Left renal pelvis (tissue), 4 donors: Measurements from ENCODE around the gene ZDHHC8. TPM values are rescaled to one million over a fixed set of nuclear protein-coding genes. Genes with fewer than 3 reads are reported as not detected.

Experiments used
- DNase-seq, 4 donors: peaks; one replicate each; pipeline ENCODE4 v3.0.0-alpha.2; 2013; ENCODE audit warnings: low read depth in 4 of 4, low spot score in 3 of 4
- polyA plus RNA-seq, 4 donors: library from polyadenylated mRNA; unstranded; fragments of 120-200 nt; gene quantifications; one replicate each; pipeline ENCODE4 v1.2.1, GENCODE V29; 2013; ENCODE audit not compliant: insufficient read length in 4 of 4

Gene ZDHHC8
- polyA plus RNA-seq, 4 donors: 32.9 to 63.5 (median 43.9) TPM

DNA sequence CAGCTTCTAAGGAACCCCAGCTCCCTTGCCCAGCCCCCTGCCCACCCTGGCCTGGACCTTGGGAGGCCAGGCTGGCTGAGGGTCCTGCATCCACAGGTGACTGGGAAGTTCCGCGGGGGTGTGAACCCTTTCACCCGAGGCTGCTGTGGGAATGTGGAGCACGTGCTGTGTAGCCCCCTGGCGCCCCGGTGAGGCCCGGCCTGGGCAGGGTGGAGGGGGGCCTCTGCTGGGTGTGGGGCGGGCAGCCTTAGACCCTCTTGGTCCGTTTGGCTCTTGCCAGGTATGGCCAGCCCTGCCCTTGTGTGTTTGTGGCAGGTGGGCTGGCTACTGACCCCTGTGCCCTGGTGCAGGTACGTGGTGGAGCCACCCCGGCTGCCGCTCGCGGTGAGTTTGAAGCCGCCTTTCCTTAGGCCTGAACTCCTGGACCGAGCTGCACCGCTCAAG is 8.9 kb downstream of the ZDHHC8 start:
- DNase-seq: no peak

DNA sequence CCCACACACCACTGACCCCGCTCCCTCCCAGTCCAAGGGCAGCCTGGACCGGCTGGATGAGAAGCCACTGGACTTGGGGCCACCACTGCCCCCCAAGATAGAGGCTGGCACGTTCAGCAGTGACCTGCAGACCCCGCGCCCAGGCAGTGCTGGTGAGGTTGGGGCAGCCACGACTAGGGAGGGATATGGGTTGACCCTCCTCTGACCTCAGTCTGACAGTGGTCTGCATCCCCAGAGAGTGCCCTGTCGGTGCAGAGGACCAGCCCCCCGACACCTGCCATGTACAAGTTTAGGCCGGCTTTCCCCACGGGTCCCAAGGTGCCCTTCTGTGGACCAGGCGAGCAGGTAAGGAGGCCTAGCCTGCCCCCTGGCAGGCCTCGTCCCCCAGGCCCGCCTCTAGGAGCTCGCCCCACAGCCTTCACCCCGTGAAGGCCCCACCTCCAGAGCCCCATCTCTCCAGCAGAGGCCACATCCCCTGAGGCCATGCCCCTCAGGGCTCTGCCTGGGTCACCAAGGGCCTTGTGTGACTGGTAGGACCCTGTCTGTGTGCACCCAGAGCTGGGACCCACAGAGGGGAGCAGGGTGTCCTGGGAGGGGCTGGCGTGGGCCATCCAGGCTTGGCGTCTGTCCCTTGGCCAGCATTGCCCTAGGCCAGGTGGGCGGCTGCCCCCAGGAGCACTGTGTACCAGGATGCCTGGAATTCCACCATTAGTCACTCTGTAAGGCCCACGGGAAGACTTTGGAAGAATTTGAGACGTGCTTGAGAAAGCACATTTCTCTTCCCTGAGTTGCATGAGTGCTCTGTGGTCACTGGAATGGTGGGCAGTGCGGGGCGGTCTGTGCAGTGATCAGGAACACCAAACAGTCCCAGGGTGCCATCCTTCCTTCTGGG is 9.8 kb downstream of the ZDHHC8 start:
- no peak for DNase-seq

DNA sequence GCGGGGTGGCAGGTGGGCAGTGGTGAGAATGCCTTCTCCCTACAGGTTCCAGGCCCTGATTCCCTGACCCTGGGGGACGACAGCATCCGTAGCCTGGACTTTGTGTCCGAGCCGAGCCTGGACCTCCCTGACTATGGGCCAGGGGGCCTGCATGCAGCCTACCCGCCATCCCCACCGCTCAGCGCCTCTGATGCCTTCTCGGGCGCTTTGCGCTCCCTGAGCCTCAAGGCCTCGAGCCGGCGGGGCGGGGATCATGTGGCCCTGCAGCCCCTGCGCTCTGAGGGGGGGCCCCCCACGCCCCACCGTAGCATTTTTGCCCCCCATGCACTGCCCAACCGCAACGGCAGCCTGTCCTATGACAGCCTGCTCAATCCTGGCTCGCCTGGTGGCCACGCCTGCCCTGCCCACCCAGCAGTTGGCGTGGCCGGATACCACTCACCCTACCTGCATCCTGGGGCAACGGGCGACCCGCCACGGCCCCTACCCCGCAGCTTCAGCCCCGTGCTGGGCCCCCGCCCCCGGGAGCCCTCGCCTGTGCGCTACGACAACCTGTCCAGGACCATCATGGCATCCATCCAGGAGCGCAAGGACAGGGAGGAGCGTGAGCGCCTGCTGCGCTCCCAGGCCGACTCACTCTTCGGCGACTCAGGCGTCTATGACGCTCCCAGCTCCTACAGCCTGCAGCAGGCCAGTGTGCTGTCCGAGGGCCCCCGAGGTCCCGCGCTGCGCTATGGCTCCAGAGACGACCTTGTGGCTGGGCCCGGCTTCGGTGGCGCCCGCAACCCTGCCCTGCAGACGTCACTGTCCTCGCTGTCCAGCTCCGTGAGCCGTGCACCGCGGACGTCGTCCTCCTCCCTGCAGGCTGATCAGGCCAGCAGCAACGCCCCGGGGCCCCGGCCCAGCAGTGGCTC is 11.4 kb downstream of the ZDHHC8 start:
- no peak for DNase-seq

DNA sequence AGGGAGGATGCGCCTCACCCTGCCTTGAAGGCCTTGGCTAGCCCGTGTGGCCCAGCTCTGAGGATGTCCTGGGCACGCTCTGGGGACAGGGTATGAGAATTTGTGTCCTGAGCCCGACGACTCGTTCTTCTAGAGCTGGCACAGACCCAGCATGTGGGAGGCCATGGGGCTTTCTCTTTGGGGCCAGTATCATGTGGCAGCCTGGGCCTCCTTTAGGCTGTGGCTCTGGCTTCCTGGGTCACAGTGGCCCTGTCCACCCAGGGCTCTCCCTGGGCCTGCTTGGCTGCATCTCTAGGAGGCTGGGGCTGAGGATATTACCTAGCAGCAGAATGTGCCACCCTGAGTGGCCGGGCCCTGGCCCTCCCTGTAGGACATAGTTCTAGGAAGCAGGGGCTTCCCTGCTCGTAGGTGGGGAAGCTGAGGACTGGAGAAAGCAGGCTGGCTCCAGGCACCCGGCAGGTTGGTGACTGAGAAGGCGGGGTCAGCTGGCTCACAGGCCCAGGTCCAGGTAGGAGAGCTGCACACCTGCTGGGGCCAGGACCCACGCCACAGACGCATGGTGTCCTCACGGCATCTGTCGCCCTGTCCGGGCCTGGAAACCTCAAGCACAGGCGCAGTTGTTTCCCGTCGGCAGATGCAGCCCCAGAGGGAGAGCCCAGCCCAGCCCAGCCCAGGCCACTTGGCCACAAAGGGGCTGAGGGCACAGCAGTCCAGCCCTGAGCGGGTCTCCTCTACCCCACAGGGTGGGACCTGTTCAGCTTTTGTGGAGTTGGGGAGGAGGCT is 12.5 kb downstream of the ZDHHC8 start:
- no peak for DNase-seq

DNA sequence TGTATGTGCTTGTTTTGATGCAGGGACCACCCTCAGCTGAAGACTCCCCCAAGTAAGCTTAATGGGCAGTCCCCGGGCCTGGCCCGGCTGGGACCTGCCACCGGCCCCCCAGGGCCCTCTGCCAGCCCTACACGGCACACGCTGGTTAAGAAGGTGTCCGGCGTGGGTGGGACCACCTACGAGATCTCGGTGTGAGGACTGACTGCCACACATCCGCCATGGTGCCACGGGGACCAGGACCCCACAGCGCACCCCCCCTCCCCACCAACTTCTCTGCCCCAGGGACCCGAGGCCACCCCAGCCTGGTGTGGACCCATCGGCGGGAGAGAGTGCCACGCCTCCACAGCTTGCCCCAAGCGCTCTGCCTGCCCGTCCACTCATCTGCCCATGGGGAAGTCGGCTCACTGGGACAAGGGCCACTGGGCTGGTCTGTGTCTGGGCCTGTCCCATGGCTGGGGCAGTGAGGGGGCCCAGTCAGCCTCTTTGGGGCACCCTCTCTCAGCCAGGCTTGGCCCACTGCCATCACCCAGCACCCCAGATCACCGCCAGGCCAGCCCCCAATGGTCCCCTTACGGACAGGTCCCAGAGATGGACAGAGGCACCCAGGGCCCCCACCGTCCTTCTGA is 13.7 kb downstream of the ZDHHC8 start:
- no peak for DNase-seq

DNA sequence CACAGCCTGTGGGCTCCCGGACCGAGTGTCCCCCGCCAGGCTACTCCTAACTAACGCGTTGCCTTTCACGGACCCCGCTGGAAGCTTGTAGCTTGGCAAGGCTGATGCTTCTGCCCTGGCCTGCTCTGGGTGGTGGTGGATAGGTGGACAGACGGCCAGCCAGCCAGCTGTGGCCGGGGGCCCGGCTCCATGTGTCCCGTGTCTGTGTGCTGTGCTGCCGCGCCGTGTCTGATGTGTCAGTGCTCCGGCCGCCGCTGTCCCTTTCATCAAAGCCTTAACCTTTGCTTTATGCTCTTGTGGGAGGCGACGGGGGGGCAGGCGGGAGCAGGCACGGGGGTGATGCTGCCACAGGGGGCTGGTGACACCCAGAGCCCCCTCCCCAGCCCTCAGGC is 14.2 kb downstream of the ZDHHC8 start:
- DNase-seq: no peak

DNA sequence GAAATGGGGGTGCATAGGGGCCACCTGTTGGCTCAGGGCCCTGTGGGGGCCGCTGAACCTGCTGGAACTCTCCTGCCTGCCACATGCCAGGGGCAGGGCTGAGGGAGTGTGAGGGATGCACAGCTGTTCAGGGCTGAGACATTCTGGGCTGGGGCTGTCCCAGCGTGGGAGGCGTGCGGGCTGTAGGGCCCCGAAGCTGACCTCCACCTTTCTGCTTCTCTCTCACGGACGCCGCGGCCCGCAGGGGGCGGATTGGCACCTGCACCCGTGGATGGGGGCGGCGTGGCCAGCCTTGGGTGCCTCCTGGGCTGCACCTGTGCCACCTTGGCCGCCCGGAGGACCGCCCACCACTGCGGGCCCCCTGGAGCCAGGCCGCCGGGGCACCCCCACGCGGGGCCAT is 15.2 kb downstream of the ZDHHC8 start:
- DNase-seq: no peak

DNA sequence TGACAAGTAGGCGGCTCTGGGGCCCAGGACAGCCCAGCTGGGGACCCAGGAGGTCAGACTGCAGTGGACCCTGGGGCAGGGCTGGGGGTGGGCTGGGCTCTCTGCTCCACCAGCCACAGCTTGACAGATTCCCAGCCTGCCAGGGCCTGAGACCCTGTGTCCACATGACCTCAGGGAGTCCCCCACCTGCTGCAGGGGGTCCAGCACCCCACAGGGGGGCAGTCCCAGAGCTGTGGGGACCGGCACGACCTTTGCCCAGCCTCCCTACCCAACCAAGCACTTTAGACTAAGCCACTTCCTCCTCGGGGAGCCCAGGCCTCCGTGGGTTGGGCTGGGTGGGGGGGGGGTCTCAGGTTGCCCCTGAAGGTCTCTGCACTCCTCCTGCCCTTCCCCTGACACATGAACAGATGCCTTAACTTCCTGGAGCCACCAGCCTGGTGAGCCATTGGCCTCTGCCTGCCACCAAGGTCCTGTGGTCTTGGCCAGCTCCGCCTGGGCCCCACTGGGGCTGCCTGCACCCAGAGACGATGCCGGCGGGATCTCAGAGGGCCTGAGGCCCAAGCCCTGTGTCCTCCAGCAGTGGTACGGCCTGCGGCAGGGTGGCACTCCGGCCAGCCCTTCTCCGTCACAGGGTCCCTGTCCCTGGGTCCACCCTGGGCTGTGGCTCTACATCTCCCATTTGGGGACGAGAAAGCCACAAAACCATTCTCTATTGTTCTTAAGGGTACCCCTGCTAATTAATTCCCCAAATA is 15.8 kb downstream of the ZDHHC8 start:
- no peak for DNase-seq

DNA sequence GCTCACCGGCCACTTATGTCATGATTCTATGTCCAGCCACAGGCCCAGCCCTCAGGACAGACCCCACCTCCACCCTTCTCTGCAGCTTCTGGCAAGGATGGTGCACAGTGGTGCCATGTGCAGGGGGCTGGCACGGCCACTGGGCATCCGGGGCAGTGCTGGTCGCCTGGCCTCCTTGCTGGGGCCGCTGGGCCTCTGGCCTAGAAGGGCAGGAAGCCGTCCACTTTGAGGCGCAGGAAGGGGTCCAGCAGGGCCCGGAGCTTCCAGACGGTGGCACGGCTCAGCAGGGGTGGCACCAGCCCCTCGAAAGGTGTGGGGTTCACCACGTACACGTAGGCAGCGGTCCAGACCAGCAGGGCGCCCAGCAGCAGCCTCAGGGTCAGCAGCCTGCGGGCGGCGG is 16.8 kb downstream of the ZDHHC8 start:
- DNase-seq: no peak

DNA sequence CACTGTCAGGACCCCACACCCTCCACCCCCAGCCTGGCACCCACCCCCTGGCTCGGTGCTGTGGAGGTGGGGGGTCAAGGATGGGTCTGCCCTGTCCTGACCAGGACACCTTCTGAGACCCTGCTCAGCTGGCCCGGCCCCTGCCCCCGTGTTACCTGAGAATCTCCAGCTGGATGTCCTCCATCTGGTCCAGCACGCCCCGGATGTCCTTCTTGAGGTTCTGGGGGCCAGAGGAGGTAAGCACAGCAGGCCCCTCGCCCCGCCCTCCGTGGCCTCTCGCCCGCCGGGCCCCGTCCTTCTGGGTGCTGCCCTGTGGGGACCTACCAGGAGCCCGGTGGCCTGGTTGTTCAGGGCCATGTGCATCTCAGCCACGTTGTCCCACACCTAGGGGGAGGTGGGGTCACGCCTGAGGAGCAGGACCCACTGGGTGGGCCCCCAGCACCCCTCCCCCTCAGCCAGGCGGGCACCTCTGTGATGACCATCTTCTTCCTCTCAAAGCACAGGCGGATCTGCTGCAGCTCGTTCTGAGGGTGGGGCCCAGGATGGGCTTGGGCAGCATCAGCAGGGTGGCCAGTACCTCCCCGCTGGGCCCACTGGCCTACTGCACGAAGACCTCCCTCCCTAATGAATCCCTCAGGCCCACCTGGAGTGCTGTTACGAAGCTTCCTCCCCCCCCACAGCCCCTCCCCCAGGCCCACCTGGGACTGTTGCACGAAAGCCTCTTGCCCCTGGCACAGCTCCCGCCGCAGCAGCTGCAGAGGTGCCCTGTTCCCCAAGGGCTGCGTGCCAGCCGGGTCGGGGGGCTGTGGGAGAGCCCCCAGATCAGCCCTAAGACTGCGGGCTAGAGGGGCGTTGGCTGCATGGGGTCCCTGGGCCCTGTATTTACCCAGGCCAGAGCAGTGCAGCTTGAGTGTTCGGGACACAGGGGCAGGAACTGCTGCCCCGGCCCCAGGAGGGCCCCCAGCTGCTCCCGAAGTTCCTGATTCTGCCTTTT is 17.9 kb downstream of the ZDHHC8 start:
- no peak for DNase-seq

DNA sequence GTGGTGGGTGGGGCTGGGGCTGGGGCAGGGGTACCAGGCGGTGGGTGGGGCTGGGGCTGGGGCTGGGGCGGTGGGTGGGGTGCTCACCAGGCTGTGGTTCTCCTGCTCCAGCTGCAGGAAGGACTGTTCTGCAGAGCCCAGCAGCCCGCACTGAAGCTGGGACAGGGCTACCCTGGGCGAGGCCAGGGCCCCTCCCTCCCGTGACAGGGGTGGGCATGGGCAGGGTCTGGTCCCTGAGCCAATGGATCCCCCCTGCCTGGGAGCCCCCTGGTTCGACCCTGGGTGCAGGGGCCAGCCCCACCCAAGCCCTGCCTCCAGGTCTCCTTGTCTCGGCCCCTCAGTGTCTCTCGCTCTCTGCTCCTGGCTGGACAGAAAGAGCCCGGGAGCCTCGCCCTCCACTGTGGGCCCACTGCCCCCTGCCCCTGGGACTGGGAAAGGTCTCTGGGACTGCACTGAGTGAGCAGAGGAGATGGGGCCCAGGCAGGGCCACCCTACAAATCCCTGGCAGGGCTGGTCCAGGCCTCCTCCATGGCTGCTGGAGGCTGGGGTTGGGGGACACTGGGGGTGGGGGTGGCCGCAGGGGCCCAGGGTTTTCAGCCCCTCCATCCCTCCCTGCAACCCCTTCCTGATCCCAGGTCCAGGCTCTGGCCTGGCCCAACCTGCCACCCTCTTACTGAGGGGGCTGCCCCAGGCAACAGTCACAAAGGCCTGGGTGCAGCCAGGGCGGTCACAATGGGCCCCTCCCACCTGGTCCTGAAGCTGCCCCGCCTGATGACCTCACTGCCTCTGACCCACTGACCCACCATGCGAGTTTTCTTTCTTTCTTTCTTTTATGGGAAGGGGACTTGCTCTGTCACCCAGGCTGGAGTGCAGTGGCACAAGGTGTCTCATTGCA is 19.0 kb downstream of the ZDHHC8 start, which contains the start of gene CCDC188:
Gene CCDC188, minus strand, starts transcription at position 675 of the 895 bp plus-strand sequence. Its CDS starts 69 bp downstream, at position 606.
- DNase-seq: no peak

DNA sequence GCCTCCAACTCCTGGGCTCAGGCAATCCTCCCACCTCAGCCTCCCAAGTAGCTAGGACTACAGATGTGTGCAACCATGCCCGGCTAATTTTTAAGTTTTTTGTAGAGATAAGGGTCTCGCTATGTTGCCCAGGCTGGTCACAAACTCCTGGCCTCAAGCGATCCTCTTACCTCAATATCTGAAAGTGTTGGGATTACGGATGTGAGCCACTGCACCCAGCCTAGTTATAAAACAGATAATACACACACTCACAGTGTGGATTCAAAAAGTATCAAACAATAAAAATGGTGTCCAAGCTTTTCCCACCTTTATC is 19.6 kb downstream of the ZDHHC8 start:
- no peak for DNase-seq

DNA sequence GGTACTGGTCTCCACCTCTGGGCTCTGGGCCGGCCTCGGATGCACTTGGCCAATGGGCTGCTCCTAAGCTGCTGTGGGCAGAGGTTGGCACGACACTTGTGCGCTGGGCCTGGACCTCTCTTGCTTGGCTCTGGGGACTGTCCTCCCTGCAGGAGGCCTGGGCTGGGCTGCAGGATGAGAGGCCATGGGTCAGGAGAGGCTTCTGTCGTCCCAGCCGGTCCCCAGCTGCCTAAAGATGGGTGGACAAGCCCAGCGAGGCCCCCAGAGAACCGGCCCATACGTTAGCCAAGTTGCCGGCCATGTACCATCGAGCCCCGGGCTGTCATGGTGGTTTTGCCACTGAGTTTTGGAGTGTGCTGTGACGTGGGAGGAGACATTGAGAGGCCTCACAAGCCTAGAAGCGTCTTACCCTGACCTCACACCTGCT is 20.9 kb downstream of the ZDHHC8 start:
- DNase-seq: no peak

DNA sequence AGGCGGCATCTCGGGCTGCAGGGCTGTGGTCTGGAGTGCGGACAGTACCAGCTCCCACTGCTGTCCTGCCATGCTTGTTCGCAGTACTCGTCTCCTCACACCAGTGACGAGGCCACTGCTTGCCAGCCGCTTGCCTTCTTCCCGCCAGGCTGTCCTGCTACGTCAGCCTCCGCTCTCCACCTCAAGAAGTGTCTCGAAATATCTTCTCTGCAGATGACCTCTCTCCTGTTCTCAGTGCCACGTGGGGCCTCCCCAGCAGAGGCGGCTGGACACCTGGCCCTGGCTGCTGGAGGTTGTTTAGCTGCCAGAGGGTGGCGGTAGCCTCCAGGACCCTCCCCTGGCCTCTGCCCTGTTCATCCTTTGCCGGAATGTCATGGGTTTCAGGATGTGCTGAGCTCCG is 22.3 kb downstream of the ZDHHC8 start:
- no peak for DNase-seq

DNA sequence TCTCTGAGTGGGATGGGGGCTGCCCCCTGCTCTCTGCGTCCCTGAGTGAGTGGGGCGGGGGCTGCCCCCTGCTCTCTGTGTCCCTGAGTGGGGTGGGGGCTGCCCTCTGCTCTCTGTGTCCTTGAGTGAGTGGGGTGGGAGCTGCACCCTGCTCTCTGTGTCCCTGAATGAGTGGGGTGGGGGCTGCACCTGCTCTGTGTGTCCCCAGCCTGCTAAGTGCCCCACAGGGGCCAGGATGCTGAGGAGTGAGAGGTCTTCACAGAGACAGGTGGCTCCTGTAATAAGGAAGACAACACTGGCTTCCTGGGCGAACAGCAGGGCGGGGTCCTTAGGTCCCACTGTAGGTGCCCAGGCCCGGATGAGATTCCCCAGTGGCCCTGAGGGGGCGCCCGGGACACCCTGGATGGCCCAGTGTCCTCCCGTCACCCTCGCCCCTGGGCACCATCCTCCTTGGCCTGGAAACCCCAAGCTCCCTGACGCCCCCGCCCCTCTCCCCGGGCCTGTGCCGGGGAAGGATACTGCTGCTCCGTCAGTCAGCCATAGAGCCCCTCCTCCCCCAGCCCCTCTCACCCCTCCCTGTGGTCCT is 23.1 kb downstream of the ZDHHC8 start:
- DNase-seq: no peak

DNA sequence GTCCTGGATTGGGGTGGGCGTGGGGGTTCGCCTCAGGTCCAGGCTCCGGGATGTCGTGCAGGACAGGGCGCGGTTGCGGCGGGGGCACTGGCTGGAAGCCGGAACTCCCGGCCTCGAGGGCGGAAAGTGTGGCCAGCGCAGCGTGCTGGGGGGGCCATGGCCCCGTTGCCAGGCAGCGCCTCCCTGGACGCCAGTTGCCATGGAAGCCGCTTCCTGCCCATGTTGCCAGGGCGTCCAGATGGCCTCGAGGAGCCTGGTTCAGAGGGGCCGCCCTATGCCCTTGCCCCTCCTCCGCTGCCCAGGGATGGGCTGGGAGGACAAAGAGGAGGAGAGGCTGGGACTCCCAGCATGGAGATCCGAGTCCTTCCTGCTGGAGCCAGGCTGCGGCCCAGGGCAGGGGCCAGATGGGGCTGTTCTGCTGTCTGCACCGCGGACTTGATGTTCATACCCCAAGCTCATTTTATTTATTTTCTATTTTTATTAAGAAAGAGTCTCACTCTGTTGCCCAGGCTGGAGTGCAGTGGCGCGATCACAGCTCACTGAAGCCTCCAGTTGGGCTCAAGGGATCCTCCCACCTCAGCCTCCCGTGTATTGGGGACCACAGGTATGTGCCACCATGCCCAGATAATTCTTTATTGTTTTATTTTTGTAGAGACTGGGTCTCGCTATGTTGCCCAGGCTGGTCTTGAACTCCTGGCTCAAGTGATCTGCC is 23.9 kb downstream of the ZDHHC8 start:
- DNase-seq: no peak

DNA sequence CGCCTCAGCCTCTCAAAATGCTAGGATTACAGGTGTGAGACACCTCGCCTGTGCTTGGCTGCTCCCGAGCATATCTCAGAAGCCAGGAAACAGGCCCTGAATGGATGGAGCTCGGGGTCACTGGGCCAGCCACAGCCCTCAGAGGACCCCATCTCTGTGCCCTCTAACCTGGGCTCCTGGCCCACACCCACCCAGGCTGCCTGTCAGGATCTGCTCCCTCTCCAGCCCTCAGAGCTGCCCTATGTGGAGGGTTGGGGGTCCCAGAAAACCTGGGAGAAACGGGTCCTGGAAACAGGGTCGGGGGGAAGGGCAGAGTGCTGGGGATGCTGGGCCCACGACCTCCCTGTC is 24.4 kb downstream of the ZDHHC8 start:
- DNase-seq: no peak
